Gastrocnemius medialis (tissue), 4 donors: ENCODE measurements around the gene CCBE1. TPM values are rescaled to one million over a fixed set of nuclear protein-coding genes. Genes with fewer than 3 reads are reported as not detected.

ENCODE experiments used
- ATAC-seq, 2 donors: fragments of 150-250 bp; one replicate each; pipeline ENCODE4 v1.9.1; 2016
- DNase-seq, 2 donors: peaks; one replicate each; pipeline ENCODE4 v3.0.0-alpha.2; 2019
- H3K27ac ChIP-seq, 4 donors: fragments of 200-600 bp; sonication (generic); 1 replicate in 1 of 4; 2 replicates in 3 of 4; pipeline ENCODE4 v1.5.1; 2016 to 2018; ENCODE audit warnings: mild to moderate bottlenecking in 2 of 4, moderate library complexity in 1 of 4
- H3K27me3 ChIP-seq, 3 donors: fragments of 200-600 bp; sonication (generic) in 2 of 3; 1 replicate in 1 of 3; 2 replicates in 2 of 3; pipeline versions ENCODE4 v1.5.1 to v1.6.0; 2016 to 2019; ENCODE audit warnings: mild to moderate bottlenecking in 1 of 3, moderate library complexity in 1 of 3
- H3K36me3 ChIP-seq, 2 donors: fragments of 200-600 bp; sonication (generic) in 1 of 2; one replicate each; pipeline ENCODE4 v1.5.1; 2017 to 2018
- H3K4me1 ChIP-seq, 2 donors: fragments of 200-600 bp; sonication (generic) in 1 of 2; one replicate each; pipeline ENCODE4 v1.5.1; 2016 to 2017; ENCODE audit warnings: mild to moderate bottlenecking in 2 of 2
- H3K4me3 ChIP-seq, 4 donors: fragments of 200-600 bp; sonication (generic) in 3 of 4; 1 replicate in 1 of 4; 2 replicates in 3 of 4; pipeline ENCODE4 v1.5.1; 2016 to 2019; ENCODE audit warnings: mild to moderate bottlenecking in 2 of 4
- H3K9me3 ChIP-seq, 3 donors: fragments of 200-600 bp; sonication (generic) in 2 of 3; 1 replicate in 1 of 3; 2 replicates in 2 of 3; pipeline ENCODE4 v1.5.1; 2016 to 2019
- CTCF ChIP-seq, 5 experiments: fragments of 450-650 bp in 3 of 5; fragments of 200-600 bp in 2 of 5; sonication (generic) in 2 of 5; IDR thresholded peaks in 4 of 5; conservative IDR thresholded peaks in 1 of 5; 1 replicate in 4 of 5; 2 replicates in 1 of 5; pipeline ENCODE4 v1.5.1; 2016 to 2019; ENCODE audit warnings: antibody characterized with exemption in 5 of 5, mild to moderate bottlenecking in 3 of 5, moderate library complexity in 3 of 5
- POLR2A ChIP-seq, 2 donors: fragments of 450-650 bp; IDR thresholded peaks; one replicate each; pipeline ENCODE4 v1.6.1; 2017; ENCODE audit warnings: antibody characterized with exemption in 2 of 2, mild to moderate bottlenecking in 2 of 2, moderate library complexity in 2 of 2
- in situ Hi-C, 4 donors: fragments of 200-750 bp; cut with MboI; loops; one replicate each; pipeline versions ENCODE4 v1.15.0 to v1.8.0; 2017; ENCODE audit warnings: low sequenced_read_pairs in 4 of 4
- intact Hi-C: fragments of 100-400 bp; cut with DNase I; formaldehyde crosslinking; loops from one replicate; pipeline ENCODE4 v1.15.1; 2023; ENCODE audit warnings: low total_unique reads
- total RNA-seq, 4 donors: library from RNA; depleted of rRNA; stranded (reverse); fragments of >200 nt; gene quantifications; one replicate each; pipeline versions ENCODE4 v1.1.0 to v1.2.3, GENCODE V29; 2016

CCBE1 gene
- total RNA-seq, 4 donors from 2014 or later, result 0.44 to 2.7 (median 1.3) TPM

GRCh38 chr18:59639136-59639535, 58.1 kb downstream of the CCBE1 start:
- H3K36me3 ChIP-seq, result no peaks in the 10 kb centered on the region
- no peak overlapping the region for H3K4me3 ChIP-seq
- intact Hi-C loops, result no loop called here
- no peaks in the 10 kb centered on the region for H3K4me1 ChIP-seq
- no peaks in the 10 kb centered on the region for H3K27me3 ChIP-seq
- no peak overlapping the region for H3K27ac ChIP-seq
- DNase-seq (no peak), ATAC-seq (no peak)
- no peaks in the 10 kb centered on the region for H3K9me3 ChIP-seq
- in situ Hi-C loops, result no loop called here
- no peak for TF ChIP-seq POLR2A (IDR thresholded peaks at IDR 0.05)
- TF ChIP-seq CTCF (IDR thresholded peaks at IDR 0.05 in 4 of 5, conservative IDR thresholded peaks at IDR 0.05 in 1 of 5), result no peak

- no peaks in the 10 kb centered on the region for H3K9me3 ChIP-seq
- intact Hi-C loops, result no loop called here
- H3K27me3 ChIP-seq, result no peaks in the 10 kb centered on the region
- no peak for ATAC-seq
- no peak for DNase-seq
- in situ Hi-C loops, result no loop called here
- no peak overlapping the region for H3K27ac ChIP-seq
- TF ChIP-seq POLR2A (IDR thresholded peaks at IDR 0.05) (no peak), CTCF (IDR thresholded peaks at IDR 0.05 in 4 of 5, conservative IDR thresholded peaks at IDR 0.05 in 1 of 5) (no peak)
- no peaks in the 10 kb centered on the region for H3K4me1 ChIP-seq
- H3K36me3 ChIP-seq, result no peaks in the 10 kb centered on the region
- no peak overlapping the region for H3K4me3 ChIP-seq
These were observed 63.2 kb downstream of the CCBE1 start for GRCh38 chr18:59633961-59634485.

- TF ChIP-seq POLR2A (IDR thresholded peaks at IDR 0.05), result no peak
- no peak for TF ChIP-seq CTCF (IDR thresholded peaks at IDR 0.05 in 4 of 5, conservative IDR thresholded peaks at IDR 0.05 in 1 of 5)
- H3K4me1 ChIP-seq, result no peaks in the 10 kb centered on the region
- no peak for ATAC-seq
- no peaks in the 10 kb centered on the region for H3K9me3 ChIP-seq
- intact Hi-C loops, result no loop called here
- no peak for DNase-seq
- in situ Hi-C loops, result no loop called here
- no peak overlapping the region for H3K4me3 ChIP-seq
- H3K27ac ChIP-seq, result no peak overlapping the region
- no peaks in the 10 kb centered on the region for H3K27me3 ChIP-seq
- no peaks in the 10 kb centered on the region for H3K36me3 ChIP-seq
These were observed 63.9 kb downstream of the CCBE1 start for GRCh38 chr18:59633317-59633716.

GRCh38 chr18:59631583-59632181, 65.5 kb downstream of the CCBE1 start:
- TF ChIP-seq POLR2A (IDR thresholded peaks at IDR 0.05) (no peak), CTCF (IDR thresholded peaks at IDR 0.05 in 4 of 5, conservative IDR thresholded peaks at IDR 0.05 in 1 of 5) (no peak)
- no peak overlapping the region for H3K27ac ChIP-seq
- no peaks in the 10 kb centered on the region for H3K27me3 ChIP-seq
- in situ Hi-C loops, result no loop called here
- no peak for DNase-seq
- ATAC-seq, result no peak
- H3K4me3 ChIP-seq, result no peak overlapping the region
- H3K9me3 ChIP-seq, result no peaks in the 10 kb centered on the region
- no peaks in the 10 kb centered on the region for H3K4me1 ChIP-seq
- intact Hi-C loops, result no loop called here
- H3K36me3 ChIP-seq, result no peaks in the 10 kb centered on the region

GRCh38 chr18:59629894-59630293, 67.3 kb downstream of the CCBE1 start:
- Histone ChIP-seq H3K4me3 (no peak overlapping the region), H3K27me3 (no peaks in the 10 kb centered on the region), H3K9me3 (no peaks in the 10 kb centered on the region), H3K27ac (no peak overlapping the region), H3K36me3 (no peaks in the 10 kb centered on the region), H3K4me1 (no peaks in the 10 kb centered on the region)
- DNase-seq, result peak in 1 of 2 donors; percentile 57
- intact Hi-C loops, result no loop called here
- peak; percentile 53 to 63 for ATAC-seq
- in situ Hi-C loops, result no loop called here
- TF ChIP-seq POLR2A (IDR thresholded peaks at IDR 0.05), result no peak
- no peak for TF ChIP-seq CTCF (IDR thresholded peaks at IDR 0.05 in 4 of 5, conservative IDR thresholded peaks at IDR 0.05 in 1 of 5)
